KMS-11 (cell line): ENCODE data around the gene C3orf52.

Source experiments
- H2AFZ ChIP-seq: fragments of 200-600 bp; sonication (generic); 2 replicates; pipeline ENCODE4 v1.6.1; 2016; ENCODE audit warnings: antibody characterized with exemption, mixed run types, low read depth
- H3K27ac ChIP-seq: fragments of 200-600 bp; sonication (generic); 2 replicates; pipeline ENCODE4 v1.6.1; 2016; ENCODE audit warnings: mild to moderate bottlenecking, mixed run types
- H3K27me3 ChIP-seq: fragments of 200-600 bp; sonication (generic); 2 replicates; pipeline ENCODE4 v1.6.1; 2017; ENCODE audit warnings: mild to moderate bottlenecking, low read depth, mixed run types, moderate library complexity; ENCODE audit not compliant: insufficient read depth
- H3K36me3 ChIP-seq: fragments of 200-600 bp; sonication (generic); 2 replicates; pipeline ENCODE4 v1.6.1; 2017; ENCODE audit warnings: mild to moderate bottlenecking, mixed run types; ENCODE audit not compliant: insufficient read depth
- H3K4me1 ChIP-seq: fragments of 200-600 bp; sonication (generic); 2 replicates; pipeline ENCODE4 v1.6.1; 2016; ENCODE audit warnings: mild to moderate bottlenecking, low read depth, mixed run types; ENCODE audit not compliant: poor library complexity, severe bottlenecking
- H3K4me2 ChIP-seq: fragments of 200-600 bp; sonication (generic); 2 replicates; pipeline ENCODE4 v1.7.0; 2016; ENCODE audit warnings: mild to moderate bottlenecking, mixed run types
- H3K4me3 ChIP-seq: fragments of 200-600 bp; sonication (generic); IDR thresholded peaks from 2 replicates; pipeline ENCODE4 v1.6.1; 2017; ENCODE audit warnings: low read depth, low read length, mixed read lengths; ENCODE audit not compliant: insufficient read depth
- H3K79me2 ChIP-seq: fragments of 200-600 bp; sonication (generic); 2 replicates; pipeline ENCODE4 v1.6.1; 2016; ENCODE audit warnings: low read depth, mixed run types; ENCODE audit not compliant: insufficient read depth
- H3K9ac ChIP-seq: fragments of 200-600 bp; sonication (generic); 2 replicates; pipeline ENCODE4 v1.6.1; 2016; ENCODE audit warnings: mild to moderate bottlenecking, mixed run types
- H4K20me1 ChIP-seq: fragments of 200-600 bp; sonication (generic); 2 replicates; pipeline ENCODE4 v1.6.1; 2016; ENCODE audit warnings: mild to moderate bottlenecking, mixed run types; ENCODE audit not compliant: insufficient read depth
- TF ChIP-seq, protein P1 (sequence below): fragments of 200-600 bp; sonication (generic); conservative IDR thresholded peaks from 2 replicates; pipeline ENCODE4 v1.6.1; 2017; ENCODE audit warnings: low read depth, mild to moderate bottlenecking, antibody characterized with exemption, low read length, moderate library complexity, mixed read lengths

Gene C3orf52

DNA sequence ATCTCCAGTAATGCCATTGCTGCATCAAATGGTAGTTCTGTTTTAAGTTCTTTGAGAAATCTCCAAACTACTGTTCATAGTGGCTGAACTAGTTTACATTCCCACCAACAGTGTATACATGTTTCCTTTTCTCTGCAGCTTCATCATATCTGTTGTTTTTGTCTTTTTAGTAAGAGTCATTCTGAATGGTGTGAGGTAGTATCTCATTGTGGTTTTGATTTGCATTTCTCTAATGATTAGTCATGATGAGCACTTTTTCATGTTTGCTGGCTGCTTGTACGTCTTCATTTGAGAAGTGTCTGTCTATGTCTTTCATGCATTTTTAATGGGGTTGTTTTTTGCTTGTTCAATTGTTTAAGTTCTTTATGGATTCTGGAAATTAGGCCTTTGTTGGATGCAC, 57.1 kb downstream of the C3orf52 start:
- H2AFZ ChIP-seq = no peak overlapping the region
- no peaks in the 10 kb centered on the region for H3K36me3 ChIP-seq
- H3K4me1 ChIP-seq = no peaks in the 10 kb centered on the region
- no peaks in the 10 kb centered on the region for H4K20me1 ChIP-seq
- TF ChIP-seq, protein P1, sequence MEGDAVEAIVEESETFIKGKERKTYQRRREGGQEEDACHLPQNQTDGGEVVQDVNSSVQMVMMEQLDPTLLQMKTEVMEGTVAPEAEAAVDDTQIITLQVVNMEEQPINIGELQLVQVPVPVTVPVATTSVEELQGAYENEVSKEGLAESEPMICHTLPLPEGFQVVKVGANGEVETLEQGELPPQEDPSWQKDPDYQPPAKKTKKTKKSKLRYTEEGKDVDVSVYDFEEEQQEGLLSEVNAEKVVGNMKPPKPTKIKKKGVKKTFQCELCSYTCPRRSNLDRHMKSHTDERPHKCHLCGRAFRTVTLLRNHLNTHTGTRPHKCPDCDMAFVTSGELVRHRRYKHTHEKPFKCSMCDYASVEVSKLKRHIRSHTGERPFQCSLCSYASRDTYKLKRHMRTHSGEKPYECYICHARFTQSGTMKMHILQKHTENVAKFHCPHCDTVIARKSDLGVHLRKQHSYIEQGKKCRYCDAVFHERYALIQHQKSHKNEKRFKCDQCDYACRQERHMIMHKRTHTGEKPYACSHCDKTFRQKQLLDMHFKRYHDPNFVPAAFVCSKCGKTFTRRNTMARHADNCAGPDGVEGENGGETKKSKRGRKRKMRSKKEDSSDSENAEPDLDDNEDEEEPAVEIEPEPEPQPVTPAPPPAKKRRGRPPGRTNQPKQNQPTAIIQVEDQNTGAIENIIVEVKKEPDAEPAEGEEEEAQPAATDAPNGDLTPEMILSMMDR = no peak
- no peaks in the 10 kb centered on the region for H3K27me3 ChIP-seq
- no peak overlapping the region for H3K4me2 ChIP-seq
- no peak overlapping the region for H3K27ac ChIP-seq
- H3K9ac ChIP-seq = no peak overlapping the region
- no peak overlapping the region for H3K4me3 ChIP-seq
- no peaks in the 10 kb centered on the region for H3K79me2 ChIP-seq

DNA sequence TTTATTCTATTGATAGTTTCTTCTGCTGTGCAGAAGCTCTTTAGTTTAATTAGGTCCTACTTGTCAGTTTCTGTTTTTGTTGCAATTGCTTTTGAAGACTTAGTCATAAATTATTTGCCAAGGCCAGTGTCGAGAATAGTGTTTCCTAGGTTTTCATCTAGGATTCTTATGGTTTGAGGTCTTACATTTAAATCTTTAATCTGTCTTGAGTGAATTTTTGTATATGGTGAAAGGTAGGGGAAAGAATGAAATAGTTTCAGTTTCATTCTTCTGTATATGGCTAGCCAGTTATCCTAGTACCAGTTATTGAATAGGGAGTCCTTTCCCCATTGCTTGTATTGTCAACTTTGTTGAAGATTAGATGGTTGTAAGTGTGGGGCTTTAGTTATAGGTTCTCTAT, 57.5 kb downstream of the C3orf52 start:
- no peak overlapping the region for H2AFZ ChIP-seq
- no peak overlapping the region for H3K9ac ChIP-seq
- H3K79me2 ChIP-seq = no peaks in the 10 kb centered on the region
- H4K20me1 ChIP-seq = no peaks in the 10 kb centered on the region
- no peaks in the 10 kb centered on the region for H3K4me1 ChIP-seq
- TF ChIP-seq, protein P1 = no peak
- no peaks in the 10 kb centered on the region for H3K36me3 ChIP-seq
- no peak overlapping the region for H3K4me3 ChIP-seq
- no peak overlapping the region for H3K27ac ChIP-seq
- H3K27me3 ChIP-seq = no peaks in the 10 kb centered on the region
- no peak overlapping the region for H3K4me2 ChIP-seq

DNA sequence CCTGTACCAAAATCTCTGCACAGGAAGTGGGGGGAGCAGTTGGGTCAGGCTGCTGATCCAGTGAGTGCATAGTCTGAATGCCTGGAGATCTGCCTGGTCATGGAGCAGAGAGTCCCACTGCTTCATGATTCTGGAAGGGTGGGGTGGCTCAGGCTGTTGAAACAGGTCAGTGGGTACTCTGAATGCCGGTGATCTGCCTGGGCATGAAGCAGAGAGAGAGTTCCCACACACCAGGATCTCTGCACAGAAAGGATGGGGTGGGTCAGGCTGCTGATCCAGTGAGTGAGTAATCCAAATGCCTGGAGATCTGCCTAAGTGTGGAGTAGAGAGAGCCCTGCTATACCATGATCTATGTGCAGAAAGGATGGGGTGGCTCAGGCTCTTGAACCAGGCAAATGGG, 62.9 kb downstream of the C3orf52 start:
- no peak overlapping the region for H3K4me3 ChIP-seq
- no peak overlapping the region for H3K9ac ChIP-seq
- TF ChIP-seq, protein P1 = no peak
- no peaks in the 10 kb centered on the region for H3K27me3 ChIP-seq
- no peaks in the 10 kb centered on the region for H3K4me1 ChIP-seq
- no peak overlapping the region for H3K27ac ChIP-seq
- no peaks in the 10 kb centered on the region for H3K79me2 ChIP-seq
- H2AFZ ChIP-seq = no peak overlapping the region
- no peak overlapping the region for H3K4me2 ChIP-seq
- H3K36me3 ChIP-seq = no peaks in the 10 kb centered on the region
- H4K20me1 ChIP-seq = no peaks in the 10 kb centered on the region

DNA sequence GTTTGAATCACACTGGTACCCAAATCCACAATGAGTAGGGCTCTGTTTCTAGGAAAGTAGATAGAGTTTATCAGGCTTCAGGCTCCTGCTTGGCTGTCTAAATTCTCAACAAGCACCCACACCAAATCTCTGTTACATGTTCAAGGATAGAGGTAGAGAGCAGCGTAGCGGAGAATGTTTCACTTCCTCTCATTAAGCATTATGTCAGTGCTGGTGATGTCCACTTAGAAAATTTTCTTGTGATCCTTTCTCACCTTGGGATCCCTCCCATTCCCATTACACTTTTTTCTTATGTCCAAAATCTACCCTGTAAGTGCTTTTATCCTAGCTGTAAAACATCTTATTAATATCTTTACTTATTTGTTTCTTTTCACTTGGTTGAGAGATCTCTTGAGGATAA, 81.6 kb downstream of the C3orf52 start:
- Histone ChIP-seq H4K20me1 (no peaks in the 10 kb centered on the region), H3K79me2 (no peaks in the 10 kb centered on the region), H3K36me3 (no peaks in the 10 kb centered on the region), H3K27ac (no peak overlapping the region), H3K9ac (no peak overlapping the region), H3K4me3 (no peak overlapping the region), H3K4me1 (no peaks in the 10 kb centered on the region), H3K4me2 (no peak overlapping the region), H2AFZ (no peak overlapping the region), H3K27me3 (no peaks in the 10 kb centered on the region)
- TF ChIP-seq, protein P1 = no peak
